HG02943 (cell line): ENCODE results near the gene LUM.

ENCODE experiments used
- ATAC-seq: cut with Tn5 transposase; IDR thresholded peaks from one replicate; pipeline ENCODE4 v1.9.1; 2021; ENCODE audit warnings: mild to moderate bottlenecking, low read depth, moderate library complexity; ENCODE audit not compliant: unreplicated experiment

LUM gene

DNA sequence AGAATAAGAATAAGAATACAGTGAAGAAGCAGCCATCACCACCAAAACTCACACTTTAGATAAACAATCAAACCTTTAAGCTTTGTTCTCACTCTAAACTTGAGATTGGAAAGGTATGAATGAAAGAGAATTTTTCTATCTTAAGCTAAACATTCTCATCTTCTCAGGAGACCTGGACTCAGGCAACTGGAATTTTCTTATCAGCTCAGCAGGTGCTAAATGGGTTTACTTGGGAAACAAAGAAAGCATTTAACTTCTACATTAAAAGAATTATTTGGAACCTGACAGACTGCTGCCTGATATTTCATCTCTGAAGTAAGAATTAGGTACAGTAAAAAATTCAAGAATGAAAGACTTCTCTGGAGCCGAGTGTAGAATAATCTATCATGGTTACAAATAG is 32.8 kb downstream of the LUM start:
- no peak for ATAC-seq

- ATAC-seq = no peak
Observed at GRCh38 chr12:91077228-91077954, 33.9 kb downstream of the LUM start.

- ATAC-seq = no peak
Observed at GRCh38 chr12:91074851-91075250, 36.4 kb downstream of the LUM start.

GRCh38 chr12:91074154-91074709 is 37.1 kb downstream of the LUM start:
- no peak for ATAC-seq

- ATAC-seq = no peak
Observed at GRCh38 chr12:91073426-91073825, 37.9 kb downstream of the LUM start.

- no peak for ATAC-seq
Observed at GRCh38 chr12:91072931-91073330, 38.4 kb downstream of the LUM start.

GRCh38 chr12:91070936-91071335 is 40.4 kb downstream of the LUM start:
- no peak for ATAC-seq

GRCh38 chr12:91065396-91065795 is 45.9 kb downstream of the LUM start:
- no peak for ATAC-seq

- no peak for ATAC-seq
Observed at GRCh38 chr12:91064640-91065039, 46.7 kb downstream of the LUM start.

DNA sequence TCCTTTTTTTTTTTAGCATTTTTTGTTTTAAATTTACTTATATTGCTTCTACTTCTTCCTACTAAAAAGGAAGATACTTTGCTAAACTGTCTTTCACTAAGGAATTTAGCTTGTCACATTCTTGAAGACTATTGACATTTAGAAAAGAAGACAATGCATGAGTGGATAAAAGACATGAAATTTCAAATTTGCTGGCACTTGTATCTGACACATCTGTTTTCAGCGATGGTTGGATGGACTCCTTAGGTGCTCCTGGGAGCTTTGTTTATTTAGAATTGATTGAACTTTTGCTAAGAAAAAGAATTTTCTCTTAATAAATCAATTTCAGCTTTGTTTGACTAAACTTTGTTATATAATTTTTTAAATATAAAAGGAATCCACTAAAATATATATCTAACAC is 50.2 kb downstream of the LUM start:
- ATAC-seq = no peak

DNA sequence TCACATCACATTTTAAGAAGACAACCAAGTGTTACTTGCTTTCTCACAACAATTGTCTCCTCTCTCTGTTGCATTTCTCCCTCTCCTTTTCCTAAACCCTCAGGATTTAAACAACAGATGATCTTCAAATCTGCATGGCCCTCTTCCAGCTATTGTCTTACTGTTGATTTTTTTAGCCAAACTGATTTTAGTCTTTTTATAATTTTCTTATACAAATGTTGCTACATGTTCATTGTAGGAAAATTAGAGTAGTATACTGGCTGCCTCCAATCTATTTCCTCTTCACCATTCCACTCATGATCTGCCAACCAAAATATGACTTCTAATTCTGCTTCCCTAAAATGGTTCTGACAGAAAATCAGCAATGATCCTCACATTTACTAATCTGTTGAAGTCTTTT is 52.1 kb downstream of the LUM start:
- no peak for ATAC-seq

DNA sequence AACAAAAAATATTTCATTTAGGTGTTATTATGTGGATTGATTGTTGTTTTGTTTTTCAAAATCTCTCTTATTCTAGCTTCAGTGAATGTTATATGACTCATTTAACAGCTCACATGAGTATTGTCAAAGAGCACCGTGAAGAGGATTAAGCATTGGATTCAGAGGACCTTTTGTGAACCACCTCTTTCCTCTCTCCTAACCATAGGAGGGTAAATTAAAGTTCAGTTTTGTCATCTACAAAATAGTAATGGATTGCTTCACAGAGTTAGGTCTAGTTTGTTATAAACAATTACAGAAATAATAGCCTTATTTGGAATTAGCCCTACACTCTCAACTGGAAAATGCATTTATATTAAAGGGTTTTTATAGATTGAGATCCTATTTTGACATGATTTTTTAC is 52.5 kb downstream of the LUM start:
- no peak for ATAC-seq

DNA sequence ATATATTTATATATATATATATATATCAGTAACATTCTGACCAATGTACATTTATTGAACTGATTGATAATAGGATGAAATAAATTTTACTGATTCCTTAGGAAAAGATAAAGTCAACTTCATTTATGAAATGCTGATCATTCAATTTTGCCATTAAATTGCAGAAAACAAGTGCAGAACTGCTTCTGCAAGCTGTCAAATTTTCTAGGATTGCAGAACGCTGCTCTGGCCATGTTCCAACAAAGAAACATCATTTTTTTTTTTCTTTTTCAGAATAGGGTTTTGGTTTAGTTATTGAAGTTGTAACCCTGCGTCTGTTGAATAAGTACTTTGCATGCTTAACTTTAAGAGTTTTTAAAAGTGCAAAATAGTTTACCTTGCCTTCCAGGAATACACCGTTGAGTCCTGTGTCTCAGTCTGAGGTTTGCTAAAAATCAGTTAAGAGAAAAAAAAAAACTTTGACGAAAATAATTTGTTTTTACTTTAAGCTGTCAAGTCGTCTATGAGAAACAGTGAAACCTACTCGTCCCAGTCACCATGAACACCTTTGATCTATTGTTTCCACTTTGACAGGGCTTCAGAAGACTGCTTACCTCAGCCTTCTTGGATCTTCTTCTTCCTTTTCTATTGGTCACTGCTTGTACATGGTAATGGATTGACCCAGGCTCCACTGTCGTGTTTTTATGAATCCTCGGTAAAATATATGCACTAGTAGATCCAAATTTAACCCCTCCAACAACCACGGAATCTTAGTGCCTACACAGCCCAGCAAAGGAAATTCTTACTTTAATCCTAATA is 53.7 kb downstream of the LUM start, which contains the start of gene KERA:
KERA (minus strand) TSS at position 657 of the 798 bp plus-strand sequence. CDS start 1,743 bp downstream, outside the sequence.
- ATAC-seq = no peak

- no peak for ATAC-seq
Observed at GRCh38 chr12:91056488-91056887, 54.8 kb downstream of the LUM start.

GRCh38 chr12:91055976-91056375 is 55.3 kb downstream of the LUM start:
- ATAC-seq = no peak

GRCh38 chr12:91053951-91054715 is 57.2 kb downstream of the LUM start:
- no peak for ATAC-seq
